Activated CD4-positive, alpha-beta T cell treated with anti-CD3 and anti-CD28 coated beads, Interleukin-2, amount 10 ng/mL, durations not matched to agents 7 days and 5 days (primary cell): ENCODE data around the gene SLC6A6. TPM values are rescaled to one million over a fixed set of nuclear protein-coding genes. Genes with fewer than 3 reads are reported as not detected.

Source experiments
- CTCF ChIA-PET: fragments of 350-600 bp; sonication (Branson Sonifier 250); formaldehyde crosslinking; loops from one replicate; lab custom pipeline; 2021; ENCODE audit warnings: antibody characterized with exemption; lab: Charles Lee
- POLR2A ChIA-PET: fragments of 350-600 bp; sonication (Branson Sonifier 250); formaldehyde crosslinking; loops from one replicate; lab custom pipeline; 2021; ENCODE audit warnings: antibody characterized with exemption; lab: Charles Lee
- DNase-seq: peaks from one replicate; pipeline ENCODE4 v3.0.0-alpha.2; 2020
- H3K27ac Mint-ChIP-seq: one replicate; pipeline ENCODE4 v1.8.0; 2021; ENCODE audit warnings: mild to moderate bottlenecking, moderate library complexity, mixed read lengths
- H3K27me3 Mint-ChIP-seq: one replicate; pipeline ENCODE4 v1.8.0; 2021; ENCODE audit warnings: mixed read lengths
- H3K36me3 Mint-ChIP-seq: one replicate; pipeline ENCODE4 v1.8.0; 2021; ENCODE audit warnings: low read depth, mixed read lengths
- H3K4me1 Mint-ChIP-seq: one replicate; pipeline ENCODE4 v1.8.0; 2021; ENCODE audit warnings: mixed read lengths
- H3K4me3 Mint-ChIP-seq: one replicate; pipeline ENCODE4 v1.8.0; 2021; ENCODE audit warnings: mild to moderate bottlenecking, moderate library complexity, mixed read lengths
- H3K9me3 Mint-ChIP-seq: one replicate; pipeline ENCODE4 v1.8.0; 2021; ENCODE audit warnings: mixed read lengths
- total RNA-seq, 2 experiments: library from RNA; stranded (reverse); gene quantifications; one replicate each; pipeline ENCODE4 v1.2.3, GENCODE V29; 2021

The SLC6A6 gene
- total RNA-seq, 2 experiments from 2014 or later: 42.0 to 43.1 TPM

- Mint-ChIP-seq H3K36me3 (peaks cover 15% of the 10 kb centered on the region), H3K4me3 (no peak overlapping the region), H3K27ac (peak overlapping the region; percentile 73), H3K27me3 (no peaks in the 10 kb centered on the region), H3K9me3 (no peaks in the 10 kb centered on the region), H3K4me1 (peaks cover 13% of the 10 kb centered on the region)
- ChIA-PET POLR2A (no interaction called here), CTCF (interaction anchor here (0.9 to 1.1 kb wide), 2 partner anchors 12 to 196 kb away, joined by 3 to 4 read pairs; no protein-coding TSS in a partner anchor)
- no peak for DNase-seq
Observed at GRCh38 chr3:14457999-14458398, 55.6 kb downstream of the SLC6A6 start.

DNA sequence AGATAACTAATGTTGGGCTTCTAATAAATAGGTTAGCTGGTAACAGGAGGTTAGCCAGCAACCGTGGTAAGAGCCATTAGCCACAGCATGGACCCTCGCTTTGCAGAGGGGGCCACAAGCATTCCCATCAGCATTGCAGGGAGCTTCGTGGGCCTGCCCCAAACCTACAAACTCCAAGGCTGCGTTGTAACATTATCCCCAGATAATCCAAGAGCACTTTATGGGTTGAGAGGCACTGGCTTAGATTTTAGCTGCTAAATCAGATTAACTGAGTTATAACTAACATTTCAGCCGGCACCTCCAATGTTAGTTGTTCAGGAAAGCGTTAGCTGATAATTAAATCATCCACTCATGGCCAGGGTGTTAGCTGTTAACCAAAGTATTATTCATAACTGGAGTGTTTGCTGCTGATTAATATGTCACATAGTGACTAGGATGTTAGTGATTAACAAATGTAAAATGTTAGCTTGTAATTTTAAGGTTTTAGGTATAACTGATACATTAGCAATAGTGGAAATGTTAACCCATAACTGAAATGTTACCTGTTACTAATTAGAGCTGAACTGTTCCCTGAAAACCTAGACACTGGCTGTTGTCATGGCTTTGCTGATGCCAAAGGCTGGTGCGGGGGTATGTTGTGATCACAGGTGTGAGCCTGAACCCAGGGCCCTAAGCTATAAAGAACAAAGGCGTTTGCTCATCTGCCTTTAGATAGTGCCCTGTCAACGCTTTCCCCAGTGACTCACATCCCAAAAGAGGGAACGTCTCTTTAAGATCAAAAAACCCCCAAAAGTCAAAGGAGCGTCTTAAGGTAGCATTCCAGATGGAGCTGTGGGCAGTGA lies 56.2 kb downstream of the SLC6A6 start:
- H3K4me3 Mint-ChIP-seq: no peak overlapping the region
- H3K27ac Mint-ChIP-seq: peak overlapping the region; percentile 73
- POLR2A ChIA-PET: no interaction called here
- peaks cover 20% of the 10 kb centered on the region for H3K36me3 Mint-ChIP-seq
- peaks cover 13% of the 10 kb centered on the region for H3K4me1 Mint-ChIP-seq
- CTCF ChIA-PET: interaction anchor here (0.6 to 1.6 kb wide), 5 partner anchors 8 to 562 kb away, joined by 3 to 4 read pairs (median 4); no protein-coding TSS in a partner anchor
- no peaks in the 10 kb centered on the region for H3K9me3 Mint-ChIP-seq
- no peak for DNase-seq
- H3K27me3 Mint-ChIP-seq: no peaks in the 10 kb centered on the region

DNA sequence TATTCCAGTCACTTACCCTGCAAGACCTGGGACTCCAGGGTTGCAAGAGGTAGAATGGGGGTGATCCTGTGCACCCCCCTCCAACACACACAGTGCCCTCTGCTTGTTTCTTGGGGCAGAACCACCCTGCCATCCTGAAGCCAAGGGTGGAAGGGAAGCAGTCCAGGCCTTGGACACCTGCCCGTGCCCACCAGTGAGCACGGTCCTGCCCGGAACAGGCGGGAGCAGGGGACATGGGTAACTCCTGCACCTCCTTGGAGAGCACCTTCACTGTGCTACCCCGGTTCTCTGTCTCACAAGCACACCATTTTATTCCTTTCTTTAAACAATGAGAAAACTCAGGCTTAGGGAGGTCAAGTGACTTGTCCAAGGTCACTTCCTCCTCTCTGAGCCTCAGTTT lies 57.0 kb downstream of the SLC6A6 start:
- ChIA-PET CTCF (interaction anchor here (0.6 to 1.6 kb wide), 4 partner anchors 9 to 563 kb away, joined by 3 to 4 read pairs (median 4); no protein-coding TSS in a partner anchor), POLR2A (no interaction called here)
- no peak for DNase-seq
- H3K27me3 Mint-ChIP-seq: no peaks in the 10 kb centered on the region
- H3K4me3 Mint-ChIP-seq: no peak overlapping the region
- peaks cover 20% of the 10 kb centered on the region for H3K36me3 Mint-ChIP-seq
- no peak overlapping the region for H3K27ac Mint-ChIP-seq
- H3K4me1 Mint-ChIP-seq: peaks cover 13% of the 10 kb centered on the region
- no peaks in the 10 kb centered on the region for H3K9me3 Mint-ChIP-seq

DNA sequence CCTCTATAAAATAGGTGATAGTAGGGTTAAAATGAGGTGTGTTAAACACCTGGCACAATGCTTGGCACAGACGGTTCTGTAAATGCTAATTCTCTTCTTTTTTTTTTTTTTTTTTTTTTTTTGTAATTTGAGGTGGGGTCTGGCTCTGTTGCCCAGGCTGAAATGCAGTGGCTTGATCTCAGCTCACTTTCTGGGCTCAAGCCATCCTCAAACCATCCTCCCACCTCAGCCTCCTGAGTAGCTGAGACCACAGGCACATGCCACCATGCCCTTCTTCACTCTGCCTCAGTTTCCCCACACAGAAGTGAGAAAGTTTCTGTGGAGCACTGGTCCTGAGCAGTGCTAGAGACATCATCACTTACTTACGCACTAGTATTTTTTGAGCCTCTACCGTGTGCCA lies 57.4 kb downstream of the SLC6A6 start:
- CTCF ChIA-PET: interaction anchor here (1.6 kb wide), 1 partner anchor 9 kb away, joined by 4 read pairs; no protein-coding TSS in a partner anchor
- Mint-ChIP-seq H3K27ac (peak overlapping the region; percentile 57), H3K4me1 (peaks cover 13% of the 10 kb centered on the region), H3K9me3 (no peaks in the 10 kb centered on the region), H3K27me3 (no peaks in the 10 kb centered on the region), H3K36me3 (peaks cover 20% of the 10 kb centered on the region), H3K4me3 (no peak overlapping the region)
- no peak for DNase-seq
- POLR2A ChIA-PET: no interaction called here

GRCh38 chr3:14460342-14461005 lies 58.1 kb downstream of the SLC6A6 start:
- no peak for DNase-seq

DNA sequence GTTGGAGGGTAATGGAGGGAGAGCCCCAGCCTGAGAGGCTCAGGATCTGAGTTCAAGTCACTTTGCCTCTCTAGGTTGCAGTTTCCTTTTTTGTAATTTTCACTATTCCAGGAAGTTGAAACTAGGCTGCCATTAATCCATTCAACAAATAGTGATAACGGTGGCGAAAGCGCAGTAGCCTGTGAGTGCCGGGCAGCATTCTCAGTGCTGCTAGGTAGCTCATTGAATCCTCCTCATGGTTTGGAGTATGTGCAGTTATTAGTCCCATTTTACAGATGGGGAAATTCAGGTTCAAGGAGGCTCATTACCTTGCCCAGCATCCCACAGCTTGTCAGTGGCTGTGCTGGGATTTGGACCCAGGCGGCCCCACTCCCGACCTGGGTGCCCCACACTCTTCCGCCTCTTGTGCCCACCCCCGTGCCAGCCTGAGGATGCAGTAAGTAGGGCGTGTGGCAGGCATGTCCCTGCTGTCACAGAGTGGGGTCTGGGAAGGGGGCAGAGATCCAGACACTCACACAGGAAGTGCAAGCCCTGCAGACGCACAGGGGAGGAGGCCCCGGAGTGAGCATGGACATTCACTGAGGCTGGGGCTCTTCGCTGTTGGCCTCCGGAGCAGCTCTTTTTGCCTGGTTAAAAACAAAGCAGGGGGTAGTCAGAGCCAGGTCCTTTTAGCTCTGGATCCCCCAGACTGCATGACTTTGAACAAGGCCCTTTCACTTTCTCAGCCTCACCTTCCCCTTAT lies 58.8 kb downstream of the SLC6A6 start:
- Mint-ChIP-seq H3K9me3 (no peaks in the 10 kb centered on the region), H3K4me3 (no peak overlapping the region), H3K4me1 (peaks cover 13% of the 10 kb centered on the region), H3K27me3 (no peaks in the 10 kb centered on the region), H3K36me3 (peaks cover 20% of the 10 kb centered on the region), H3K27ac (peak overlapping the region; percentile 73)
- ChIA-PET CTCF (interaction anchor here (0.9 to 2.0 kb wide), 4 partner anchors 19 to 565 kb away, joined by 3 to 8 read pairs (median 4); no protein-coding TSS in a partner anchor), POLR2A (no interaction called here)
- DNase-seq: no peak

More at GRCh38 chr3:14460342-14461005, 58.1 kb downstream of the SLC6A6 start:
- H3K4me1 Mint-ChIP-seq: peaks cover 13% of the 10 kb centered on the region
- POLR2A ChIA-PET: no interaction called here
- peaks cover 20% of the 10 kb centered on the region for H3K36me3 Mint-ChIP-seq
- no peaks in the 10 kb centered on the region for H3K27me3 Mint-ChIP-seq
- H3K4me3 Mint-ChIP-seq: no peak overlapping the region
- no peaks in the 10 kb centered on the region for H3K9me3 Mint-ChIP-seq
- CTCF ChIA-PET: interaction anchor here (0.9 to 2.0 kb wide), 3 partner anchors 19 to 564 kb away, joined by 3 to 8 read pairs (median 4); no protein-coding TSS in a partner anchor
- peak overlapping the region; percentile 76 for H3K27ac Mint-ChIP-seq

DNA sequence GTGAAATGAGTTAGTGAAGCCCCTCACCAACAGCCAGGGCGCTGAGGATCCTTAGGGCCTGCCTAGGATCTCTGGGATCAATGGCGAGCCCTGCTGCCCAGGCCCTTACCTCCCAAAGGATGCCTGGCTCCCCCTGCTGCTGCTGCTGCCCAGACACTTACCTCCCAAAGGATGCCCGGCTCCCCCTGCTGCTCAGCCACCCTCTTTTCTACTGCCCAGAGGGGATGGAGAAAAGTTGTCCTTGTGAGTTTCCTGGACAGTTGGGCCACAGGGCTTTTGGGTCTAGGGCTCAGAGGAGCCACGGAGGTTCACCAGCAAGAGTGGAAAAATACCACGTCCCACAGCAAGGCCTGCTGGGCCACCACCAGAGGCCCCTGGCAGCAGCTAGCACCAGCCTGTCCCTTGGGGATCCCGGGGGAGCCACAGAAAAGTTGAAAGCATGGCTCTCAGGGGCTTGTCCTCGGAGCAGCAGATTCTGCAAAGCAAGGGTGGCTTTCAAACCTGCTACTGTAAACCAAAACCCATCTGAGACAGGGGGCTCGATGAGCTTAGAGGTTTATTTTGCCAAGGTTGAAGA lies 59.4 kb downstream of the SLC6A6 start:
- Mint-ChIP-seq H3K36me3 (peaks cover 20% of the 10 kb centered on the region), H3K27me3 (no peaks in the 10 kb centered on the region), H3K4me1 (peaks cover 13% of the 10 kb centered on the region), H3K27ac (peak overlapping the region; percentile 73), H3K9me3 (no peaks in the 10 kb centered on the region), H3K4me3 (no peak overlapping the region)
- POLR2A ChIA-PET: interaction anchor here (0.6 to 1.1 kb wide), 2 partner anchors 59 to 554 kb away, joined by 3 read pairs; no protein-coding TSS in a partner anchor
- CTCF ChIA-PET: interaction anchor here (1.2 to 2.0 kb wide), 4 partner anchors 18 to 565 kb away, joined by 3 to 8 read pairs (median 4); no protein-coding TSS in a partner anchor
- peak; percentile 50 for DNase-seq

DNA sequence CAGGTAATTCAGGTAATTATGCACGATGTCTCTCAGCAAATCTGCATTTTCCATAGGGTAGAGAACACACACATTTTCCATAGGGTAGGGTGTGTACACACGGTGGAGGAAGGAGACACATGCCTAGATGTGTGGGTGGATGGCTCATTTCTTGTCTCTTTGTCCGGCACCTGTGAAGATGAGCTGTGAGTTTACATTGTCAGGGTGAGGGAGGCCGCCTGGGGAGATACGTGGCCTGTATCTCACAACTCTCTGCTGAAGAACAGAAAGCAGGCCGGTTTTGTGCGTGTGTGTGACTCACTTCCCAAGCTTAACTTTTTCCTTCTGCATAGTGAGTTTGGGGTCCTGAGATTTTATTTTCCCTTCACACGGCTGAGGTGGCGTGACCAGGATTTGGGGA lies 60.3 kb downstream of the SLC6A6 start:
- Mint-ChIP-seq H3K9me3 (no peaks in the 10 kb centered on the region), H3K36me3 (peaks cover 23% of the 10 kb centered on the region), H3K27me3 (no peaks in the 10 kb centered on the region), H3K4me1 (peaks cover 13% of the 10 kb centered on the region), H3K27ac (peak overlapping the region; percentile 4), H3K4me3 (no peak overlapping the region)
- CTCF ChIA-PET: interaction anchor here (0.6 to 2.0 kb wide), 4 partner anchors 40 to 566 kb away, joined by 3 to 8 read pairs (median 4); no protein-coding TSS in a partner anchor
- POLR2A ChIA-PET: interaction anchor here (1.1 kb wide), 1 partner anchor 60 kb away, joined by 3 read pairs; no protein-coding TSS in a partner anchor
- no peak for DNase-seq

GRCh38 chr3:14463330-14464140 lies 61.1 kb downstream of the SLC6A6 start:
- no peaks in the 10 kb centered on the region for H3K9me3 Mint-ChIP-seq
- no peak for DNase-seq
- no peak overlapping the region for H3K4me3 Mint-ChIP-seq
- CTCF ChIA-PET: interaction anchor here (0.6 to 1.6 kb wide), 2 partner anchors 75 to 263 kb away, joined by 4 read pairs; no protein-coding TSS in a partner anchor
- peaks cover 13% of the 10 kb centered on the region for H3K4me1 Mint-ChIP-seq
- POLR2A ChIA-PET: no interaction called here
- H3K27me3 Mint-ChIP-seq: no peaks in the 10 kb centered on the region
- no peak overlapping the region for H3K27ac Mint-ChIP-seq
- H3K36me3 Mint-ChIP-seq: peaks cover 23% of the 10 kb centered on the region

- no peaks in the 10 kb centered on the region for H3K27me3 Mint-ChIP-seq
- H3K9me3 Mint-ChIP-seq: no peaks in the 10 kb centered on the region
- H3K4me1 Mint-ChIP-seq: peaks cover 11% of the 10 kb centered on the region
- H3K4me3 Mint-ChIP-seq: no peak overlapping the region
- H3K27ac Mint-ChIP-seq: no peak overlapping the region
- CTCF ChIA-PET: no interaction called here
- DNase-seq: no peak
- POLR2A ChIA-PET: no interaction called here
- peaks cover 23% of the 10 kb centered on the region for H3K36me3 Mint-ChIP-seq
Observed at GRCh38 chr3:14464141-14464465, 61.7 kb downstream of the SLC6A6 start.

GRCh38 chr3:14464521-14464920 lies 62.1 kb downstream of the SLC6A6 start:
- peaks cover 23% of the 10 kb centered on the region for H3K36me3 Mint-ChIP-seq

More at GRCh38 chr3:14464521-14464920, 62.1 kb downstream of the SLC6A6 start:
- Mint-ChIP-seq H3K27me3 (no peaks in the 10 kb centered on the region), H3K27ac (no peak overlapping the region), H3K4me1 (peaks cover 11% of the 10 kb centered on the region), H3K4me3 (no peak overlapping the region), H3K9me3 (no peaks in the 10 kb centered on the region)
- CTCF ChIA-PET: no interaction called here
- DNase-seq: no peak
- POLR2A ChIA-PET: no interaction called here
